HUES6 (cell line): Measurements from ENCODE around the gene CFAP69.

Experiments
- H3K27ac ChIP-seq: 2 replicates; pipeline ENCODE4 v1.7.0; 2013; ENCODE audit warnings: low read depth, mild to moderate bottlenecking, low read length, inconsistent platforms
- H3K27me3 ChIP-seq: 2 replicates; pipeline ENCODE4 v1.6.1; 2013; ENCODE audit warnings: low read length; ENCODE audit not compliant: control insufficient read depth, insufficient read depth
- H3K36me3 ChIP-seq: 2 replicates; pipeline ENCODE4 v1.6.1; 2013; ENCODE audit warnings: low read length; ENCODE audit not compliant: control insufficient read depth, insufficient read depth
- H3K4me1 ChIP-seq: 2 replicates; pipeline ENCODE4 v1.6.1; 2013; ENCODE audit warnings: low read length; ENCODE audit not compliant: control insufficient read depth, insufficient read depth
- H3K4me3 ChIP-seq: 2 replicates; pipeline ENCODE4 v1.5.1; 2013; ENCODE audit warnings: low read depth, low read length
- H3K9ac ChIP-seq: one replicate; pipeline ENCODE4 v1.6.1; 2013; ENCODE audit warnings: mild to moderate bottlenecking, low read length
- H3K9me3 ChIP-seq: 2 replicates; pipeline ENCODE4 v1.6.1; 2013; ENCODE audit warnings: low read depth, low read length; ENCODE audit not compliant: control insufficient read depth, insufficient read depth

CFAP69 gene, protein sequence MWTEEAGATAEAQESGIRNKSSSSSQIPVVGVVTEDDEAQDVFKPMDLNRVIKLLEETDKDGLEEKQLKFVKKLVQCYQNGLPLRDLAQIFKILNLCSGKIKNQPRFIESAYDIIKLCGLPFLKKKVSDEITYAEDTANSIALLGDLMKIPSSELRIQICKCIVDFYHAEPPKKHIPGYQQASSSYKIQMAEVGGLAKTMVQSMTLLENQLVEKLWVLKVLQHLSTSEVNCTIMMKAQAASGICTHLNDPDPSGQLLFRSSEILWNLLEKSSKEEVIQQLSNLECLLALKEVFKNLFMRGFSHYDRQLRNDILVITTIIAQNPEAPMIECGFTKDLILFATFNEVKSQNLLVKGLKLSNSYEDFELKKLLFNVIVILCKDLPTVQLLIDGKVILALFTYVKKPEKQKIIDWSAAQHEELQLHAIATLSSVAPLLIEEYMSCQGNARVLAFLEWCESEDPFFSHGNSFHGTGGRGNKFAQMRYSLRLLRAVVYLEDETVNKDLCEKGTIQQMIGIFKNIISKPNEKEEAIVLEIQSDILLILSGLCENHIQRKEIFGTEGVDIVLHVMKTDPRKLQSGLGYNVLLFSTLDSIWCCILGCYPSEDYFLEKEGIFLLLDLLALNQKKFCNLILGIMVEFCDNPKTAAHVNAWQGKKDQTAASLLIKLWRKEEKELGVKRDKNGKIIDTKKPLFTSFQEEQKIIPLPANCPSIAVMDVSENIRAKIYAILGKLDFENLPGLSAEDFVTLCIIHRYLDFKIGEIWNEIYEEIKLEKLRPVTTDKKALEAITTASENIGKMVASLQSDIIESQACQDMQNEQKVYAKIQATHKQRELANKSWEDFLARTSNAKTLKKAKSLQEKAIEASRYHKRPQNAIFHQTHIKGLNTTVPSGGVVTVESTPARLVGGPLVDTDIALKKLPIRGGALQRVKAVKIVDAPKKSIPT

GRCh38 chr7:90244909-90245851, at the start of gene CFAP69:
Gene CFAP69 (plus strand): TSS chr7:90245174. CDS start chr7:90245425, 251 bp downstream.
- Histone ChIP-seq H3K27ac (no peak within 1 kb of the TSS), H3K9ac (peak within 1 kb of the TSS; percentile 20), H3K36me3 (no peaks in the 10 kb centered on the region), H3K27me3 (peaks cover 32% of the 10 kb centered on the region), H3K4me1 (peaks cover 14% of the 10 kb centered on the region), H3K4me3 (peak within 1 kb of the TSS; percentile 81), H3K9me3 (no peaks in the 10 kb centered on the region)

DNA sequence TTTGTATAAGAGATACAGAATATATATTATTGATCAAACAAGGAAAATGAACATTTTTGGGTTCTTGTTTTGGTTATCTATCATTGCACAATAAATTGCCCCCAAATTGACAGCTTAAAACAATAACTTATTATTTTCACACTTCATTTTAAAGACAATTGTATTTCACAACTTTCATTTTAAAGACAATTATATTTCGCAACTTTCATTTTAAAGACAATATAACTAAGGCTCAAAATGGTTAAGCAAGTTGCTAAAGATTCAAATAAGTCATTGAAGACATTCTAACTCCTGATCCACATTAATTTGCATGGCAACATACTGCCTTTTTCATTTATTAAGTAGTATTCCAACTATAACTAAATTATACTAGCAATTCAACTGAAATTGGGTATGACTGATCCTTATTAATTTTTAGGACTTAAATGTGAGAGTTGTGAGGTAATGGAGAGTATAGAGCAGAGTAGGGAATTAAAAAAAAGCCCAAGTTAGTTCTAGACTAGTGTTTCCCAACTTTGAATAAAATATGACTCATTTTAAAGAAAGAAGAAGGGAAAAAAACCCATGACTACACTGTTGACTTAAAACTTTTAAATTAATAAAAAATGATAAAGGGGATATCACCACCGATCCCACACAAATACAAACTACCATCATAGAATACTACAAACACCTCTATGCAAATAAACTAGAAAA, 43.3 kb upstream of the CFAP69 start:
- Histone ChIP-seq H3K27ac (no peak overlapping the region), H3K27me3 (no peaks in the 10 kb centered on the region), H3K4me1 (no peaks in the 10 kb centered on the region), H3K9me3 (no peaks in the 10 kb centered on the region), H3K36me3 (no peaks in the 10 kb centered on the region), H3K9ac (no peak overlapping the region), H3K4me3 (no peak overlapping the region)

DNA sequence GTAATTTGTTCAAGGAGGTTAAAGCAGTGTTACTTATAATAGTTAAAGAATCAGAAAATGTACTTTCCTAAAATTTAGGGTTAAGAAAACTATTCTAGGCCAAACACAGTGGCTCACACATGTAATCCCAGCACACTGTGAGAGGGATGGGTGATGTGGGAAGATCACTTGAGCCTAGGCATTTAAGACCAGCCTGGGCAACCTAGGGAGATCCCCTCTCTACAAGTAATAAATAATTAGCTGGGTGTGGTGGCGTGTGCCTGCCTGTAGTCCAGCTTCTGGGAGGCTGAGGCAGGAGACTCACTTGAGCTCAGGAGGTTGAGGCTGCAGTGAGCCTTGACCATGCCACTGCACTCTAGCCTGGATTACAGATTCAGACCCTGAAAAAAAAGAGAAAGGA, 37.0 kb upstream of the CFAP69 start:
- Histone ChIP-seq H3K4me3 (no peak overlapping the region), H3K27ac (no peak overlapping the region), H3K9me3 (no peaks in the 10 kb centered on the region), H3K36me3 (no peaks in the 10 kb centered on the region), H3K4me1 (peaks cover 6% of the 10 kb centered on the region), H3K27me3 (peaks cover 6% of the 10 kb centered on the region; the same call in 1 of the 2 replicates), H3K9ac (no peak overlapping the region)

GRCh38 chr7:90209776-90210175, 35.2 kb upstream of the CFAP69 start:
- H3K27ac ChIP-seq = no peak overlapping the region

DNA sequence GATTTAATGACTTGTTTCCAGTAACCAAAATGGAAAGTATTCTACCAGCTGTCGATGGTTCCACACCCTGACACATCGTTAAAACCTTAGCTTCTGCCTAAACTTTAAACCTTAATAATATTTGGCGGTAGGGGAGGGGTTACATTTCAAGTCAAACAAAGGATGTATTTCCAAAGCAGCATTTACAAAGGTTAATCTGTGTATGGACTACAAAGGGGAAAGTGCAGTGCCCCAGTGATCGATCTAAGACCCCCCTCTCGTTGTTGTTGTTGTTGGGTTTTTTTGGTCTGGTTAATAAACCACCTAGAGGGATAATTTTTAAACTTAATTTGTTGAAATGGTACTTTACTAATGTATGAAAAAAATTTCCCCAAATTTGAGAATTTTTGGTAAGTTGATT, 34.5 kb upstream of the CFAP69 start:
- Histone ChIP-seq H3K9me3 (no peaks in the 10 kb centered on the region), H3K27ac (no peak overlapping the region), H3K4me3 (peak overlapping the region; percentile 77)

More at GRCh38 chr7:90209776-90210175, 35.2 kb upstream of the CFAP69 start:
- Histone ChIP-seq H3K36me3 (no peaks in the 10 kb centered on the region), H3K4me3 (no peak overlapping the region), H3K4me1 (peaks cover 24% of the 10 kb centered on the region), H3K9ac (no peak overlapping the region), H3K27me3 (peaks cover 6% of the 10 kb centered on the region; the same call in 1 of the 2 replicates), H3K9me3 (no peaks in the 10 kb centered on the region)

GRCh38 chr7:90210981-90211380, 34.0 kb upstream of the CFAP69 start:
- H3K27me3 ChIP-seq = peaks cover 6% of the 10 kb centered on the region; the same call in 1 of the 2 replicates
- H3K27ac ChIP-seq = no peak overlapping the region
- peaks cover 28% of the 10 kb centered on the region for H3K4me1 ChIP-seq
- no peaks in the 10 kb centered on the region for H3K9me3 ChIP-seq
- H3K4me3 ChIP-seq = peak overlapping the region; percentile 77
- H3K9ac ChIP-seq = peak overlapping the region; percentile 45
- H3K36me3 ChIP-seq = no peaks in the 10 kb centered on the region

More for the DNA sequence above, 34.5 kb upstream of the CFAP69 start:
- Histone ChIP-seq H3K4me1 (peaks cover 26% of the 10 kb centered on the region), H3K36me3 (no peaks in the 10 kb centered on the region), H3K9ac (no peak overlapping the region), H3K27me3 (peaks cover 6% of the 10 kb centered on the region; the same call in 1 of the 2 replicates)

DNA sequence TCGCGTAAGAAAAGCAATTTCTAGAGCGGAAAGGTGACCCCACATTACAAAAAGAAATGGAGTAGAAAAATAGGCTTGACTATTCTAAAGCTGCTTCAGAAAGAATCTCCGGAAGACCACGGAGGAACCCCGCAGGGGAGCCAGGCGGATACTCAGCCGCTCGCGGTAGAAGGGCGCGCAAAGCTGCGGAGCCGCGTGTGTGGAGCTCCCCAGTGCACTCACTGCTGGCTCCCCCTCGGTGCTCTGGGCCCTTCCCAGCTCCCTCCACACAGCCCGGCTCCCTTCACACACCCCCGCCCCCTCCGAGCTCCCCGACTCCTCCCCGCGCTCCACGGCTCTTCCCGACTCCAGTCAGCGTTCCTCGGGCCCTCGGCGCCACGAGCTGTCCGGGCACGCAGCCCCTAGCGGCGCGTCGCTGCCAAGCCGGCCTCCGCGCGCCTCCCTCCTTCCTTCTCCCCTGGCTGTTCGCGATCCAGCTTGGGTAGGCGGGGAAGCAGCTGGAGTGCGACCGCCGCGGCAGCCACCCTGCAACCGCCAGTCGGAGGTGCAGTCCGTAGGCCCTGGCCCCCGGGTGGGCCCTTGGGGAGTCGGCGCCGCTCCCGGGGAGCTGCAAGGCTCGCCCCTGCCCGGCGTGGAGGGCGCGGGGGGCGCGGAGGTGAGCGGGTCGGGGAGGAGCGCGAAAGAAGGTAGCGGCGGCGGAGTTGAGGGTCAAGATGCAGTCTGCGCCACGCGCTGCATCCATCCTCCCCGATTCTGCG, 33.4 kb upstream of the CFAP69 start, which contains the start of gene STEAP2:
TSS of gene STEAP2 (plus strand) at position 350 of the 758 bp plus-strand sequence. CDS start 13,343 bp downstream, outside the sequence.
- peak within 1 kb of the TSS; percentile 77 for H3K4me3 ChIP-seq

DNA sequence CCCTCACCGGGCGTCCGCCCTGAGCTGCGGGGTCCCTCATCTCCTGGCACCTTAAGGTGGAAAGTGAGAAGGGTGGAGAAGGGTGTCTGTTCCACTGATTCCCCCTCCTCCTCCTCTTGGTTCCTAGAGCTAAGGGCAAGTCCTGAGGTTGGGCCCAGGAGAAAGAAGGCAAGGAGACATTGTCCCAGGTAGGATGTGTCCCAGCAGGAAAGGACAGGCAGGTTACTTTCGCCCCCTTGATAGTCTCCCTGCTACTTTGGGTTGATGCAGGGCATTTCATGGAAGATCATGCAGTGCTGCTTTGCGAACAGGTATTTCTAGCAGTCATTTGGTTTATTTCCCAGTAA, 32.9 kb upstream of the CFAP69 start:
- Histone ChIP-seq H3K4me1 (peaks cover 40% of the 10 kb centered on the region), H3K36me3 (peaks cover under 1% of the 10 kb centered on the region; the same call in 1 of the 2 replicates), H3K9me3 (no peaks in the 10 kb centered on the region), H3K9ac (peak overlapping the region; percentile 56), H3K4me3 (peak overlapping the region; percentile 77), H3K27me3 (peaks cover 6% of the 10 kb centered on the region; the same call in 1 of the 2 replicates), H3K27ac (peak overlapping the region; percentile 35; the same call in 1 of the 2 replicates)

More for the DNA sequence above, 33.4 kb upstream of the CFAP69 start, which contains the start of gene STEAP2:
- Histone ChIP-seq H3K27me3 (peaks cover 6% of the 10 kb centered on the region; the same call in 1 of the 2 replicates), H3K4me1 (peaks cover 34% of the 10 kb centered on the region), H3K9me3 (no peaks in the 10 kb centered on the region), H3K36me3 (no peaks in the 10 kb centered on the region), H3K9ac (peak within 1 kb of the TSS; percentile 56), H3K27ac (peak within 1 kb of the TSS; percentile 35; the same call in 1 of the 2 replicates)

GRCh38 chr7:90213521-90213920, 31.5 kb upstream of the CFAP69 start:
- Histone ChIP-seq H3K9ac (no peak overlapping the region), H3K27ac (no peak overlapping the region), H3K27me3 (peaks cover 6% of the 10 kb centered on the region; the same call in 1 of the 2 replicates), H3K9me3 (no peaks in the 10 kb centered on the region), H3K36me3 (peaks cover 3% of the 10 kb centered on the region; the same call in 1 of the 2 replicates), H3K4me1 (peaks cover 40% of the 10 kb centered on the region), H3K4me3 (peak overlapping the region; percentile 52)
